ENCODE data around the gene RNF126. TPM values are rescaled to one million over a fixed set of nuclear protein-coding genes. Genes with fewer than 3 reads are reported as not detected.
A peak's percentile ranks its signal among the peaks of the same experiment; 100 is the strongest.
"Not testable (repeated sequence)": the region's sequence is repeated elsewhere in the genome, so short reads cannot be mapped to it uniquely, and the experiment has no call there.

The RNF126 gene
- total and polyA plus RNA-seq, 2 donors, result 8.6 to 41.8 TPM

GRCh38 chr19:629515-629914 is 33.5 kb downstream of the RNF126 start:
- DNase-seq (ENCODE audit: extremely low spot score); H3K36me3 ChIP-seq (ENCODE audit: insufficient read depth); H3K4me3 ChIP-seq (ENCODE audit: low read depth, low read length); H3K4me1 ChIP-seq (ENCODE audit: insufficient read depth); H3K27ac ChIP-seq (ENCODE audit: low read depth): not testable (repeated sequence)
- WGBS, result 66% methylated on average over 25 of the region's 25 CpGs

GRCh38 chr19:628168-628567 is 34.8 kb downstream of the RNF126 start:
- H3K27ac ChIP-seq (ENCODE audit: low read depth), result no peak overlapping the region
- H3K36me3 ChIP-seq (ENCODE audit: insufficient read depth), result no peaks in the 10 kb centered on the region
- DNase-seq (ENCODE audit: extremely low spot score), result no peak
- no peaks in the 10 kb centered on the region for H3K4me1 ChIP-seq (ENCODE audit: insufficient read depth)
- 88% methylated on average over 19 of the region's 19 CpGs for WGBS
- no peak overlapping the region for H3K4me3 ChIP-seq (ENCODE audit: low read depth, low read length)

- not testable (repeated sequence) for DNase-seq (ENCODE audit: extremely low spot score); H3K4me1 ChIP-seq (ENCODE audit: insufficient read depth); H3K27ac ChIP-seq (ENCODE audit: low read depth); H3K36me3 ChIP-seq (ENCODE audit: insufficient read depth); H3K4me3 ChIP-seq (ENCODE audit: low read depth, low read length)
- 91% methylated on average over 7 of the region's 7 CpGs for WGBS
Observed at GRCh38 chr19:626566-626965, 36.4 kb downstream of the RNF126 start.

GRCh38 chr19:625257-625656 is 37.8 kb downstream of the RNF126 start:
- no peaks in the 10 kb centered on the region for H3K36me3 ChIP-seq (ENCODE audit: insufficient read depth)
- DNase-seq (ENCODE audit: extremely low spot score), result no peak
- no peaks in the 10 kb centered on the region for H3K4me1 ChIP-seq (ENCODE audit: insufficient read depth)
- 90% methylated on average over 5 of the region's 5 CpGs for WGBS
- H3K27ac ChIP-seq (ENCODE audit: low read depth), result no peak overlapping the region
- H3K4me3 ChIP-seq (ENCODE audit: low read depth, low read length), result no peak overlapping the region

- no peaks in the 10 kb centered on the region for H3K4me1 ChIP-seq (ENCODE audit: insufficient read depth)
- no peak overlapping the region for H3K4me3 ChIP-seq (ENCODE audit: low read depth, low read length)
- DNase-seq (ENCODE audit: extremely low spot score), result no peak
- peak overlapping the region; percentile 46 for H3K27ac ChIP-seq (ENCODE audit: low read depth)
- WGBS, result 89% methylated on average over 24 of the region's 24 CpGs
- H3K36me3 ChIP-seq (ENCODE audit: insufficient read depth), result no peaks in the 10 kb centered on the region
Observed at GRCh38 chr19:624433-625109, 38.4 kb downstream of the RNF126 start.

GRCh38 chr19:623974-624373 is 39.0 kb downstream of the RNF126 start:
- 71% methylated on average over 24 of the region's 24 CpGs for WGBS
- H3K36me3 ChIP-seq (ENCODE audit: insufficient read depth), result no peaks in the 10 kb centered on the region
- no peak for DNase-seq (ENCODE audit: extremely low spot score)
- no peak overlapping the region for H3K4me3 ChIP-seq (ENCODE audit: low read depth, low read length)
- H3K4me1 ChIP-seq (ENCODE audit: insufficient read depth), result no peaks in the 10 kb centered on the region
- no peak overlapping the region for H3K27ac ChIP-seq (ENCODE audit: low read depth)

GRCh38 chr19:623175-623916 is 39.7 kb downstream of the RNF126 start:
- 92% methylated on average over 44 of the region's 44 CpGs for WGBS
- no peak for DNase-seq (ENCODE audit: extremely low spot score)
- Histone ChIP-seq H3K36me3 (ENCODE audit: insufficient read depth) (no peaks in the 10 kb centered on the region), H3K27ac (ENCODE audit: low read depth) (no peak overlapping the region), H3K4me3 (ENCODE audit: low read depth, low read length) (no peak overlapping the region), H3K4me1 (ENCODE audit: insufficient read depth) (no peaks in the 10 kb centered on the region)

- no peak overlapping the region for H3K27ac ChIP-seq (ENCODE audit: low read depth)
- H3K36me3 ChIP-seq (ENCODE audit: insufficient read depth), result no peaks in the 10 kb centered on the region
- WGBS, result 95% methylated on average over 37 of the region's 37 CpGs
- H3K4me1 ChIP-seq (ENCODE audit: insufficient read depth), result no peaks in the 10 kb centered on the region
- H3K4me3 ChIP-seq (ENCODE audit: low read depth, low read length), result no peak overlapping the region
- no peak for DNase-seq (ENCODE audit: extremely low spot score)
Observed at GRCh38 chr19:622666-623065, 40.3 kb downstream of the RNF126 start.

GRCh38 chr19:621819-622218 is 41.2 kb downstream of the RNF126 start:
- Histone ChIP-seq H3K27ac (ENCODE audit: low read depth) (no peak overlapping the region), H3K4me1 (ENCODE audit: insufficient read depth) (no peaks in the 10 kb centered on the region), H3K36me3 (ENCODE audit: insufficient read depth) (no peaks in the 10 kb centered on the region), H3K4me3 (ENCODE audit: low read depth, low read length) (no peak overlapping the region)
- DNase-seq (ENCODE audit: extremely low spot score), result no peak
- WGBS, result 91% methylated on average over 24 of the region's 24 CpGs

- 97% methylated on average over 48 of the region's 48 CpGs for WGBS
Observed at GRCh38 chr19:621191-621590, 41.8 kb downstream of the RNF126 start.

GRCh38 chr19:620166-620862 is 42.7 kb downstream of the RNF126 start:
- H3K36me3 ChIP-seq (ENCODE audit: insufficient read depth), result no peaks in the 10 kb centered on the region
- 94% methylated on average over 51 of the region's 51 CpGs for WGBS
- no peaks in the 10 kb centered on the region for H3K4me1 ChIP-seq (ENCODE audit: insufficient read depth)
- DNase-seq (ENCODE audit: extremely low spot score), result no peak
- no peak overlapping the region for H3K27ac ChIP-seq (ENCODE audit: low read depth)
- no peak overlapping the region for H3K4me3 ChIP-seq (ENCODE audit: low read depth, low read length)

More at GRCh38 chr19:621191-621590, 41.8 kb downstream of the RNF126 start:
- not testable (repeated sequence) for DNase-seq (ENCODE audit: extremely low spot score); H3K27ac ChIP-seq (ENCODE audit: low read depth); H3K36me3 ChIP-seq (ENCODE audit: insufficient read depth); H3K4me3 ChIP-seq (ENCODE audit: low read depth, low read length); H3K4me1 ChIP-seq (ENCODE audit: insufficient read depth)

- Histone ChIP-seq H3K36me3 (ENCODE audit: insufficient read depth) (no peaks in the 10 kb centered on the region), H3K4me1 (ENCODE audit: insufficient read depth) (no peaks in the 10 kb centered on the region), H3K4me3 (ENCODE audit: low read depth, low read length) (no peak overlapping the region), H3K27ac (ENCODE audit: low read depth) (no peak overlapping the region)
- WGBS, result 93% methylated on average over 47 of the region's 47 CpGs
- no peak for DNase-seq (ENCODE audit: extremely low spot score)
Observed at GRCh38 chr19:619286-620002, 43.6 kb downstream of the RNF126 start.

- no peaks in the 10 kb centered on the region for H3K36me3 ChIP-seq (ENCODE audit: insufficient read depth)
- no peak for DNase-seq (ENCODE audit: extremely low spot score)
- 94% methylated on average over 27 of the region's 27 CpGs for WGBS
Observed at GRCh38 chr19:618674-619285, 44.2 kb downstream of the RNF126 start.

More at GRCh38 chr19:618674-619285, 44.2 kb downstream of the RNF126 start:
- no peak overlapping the region for H3K27ac ChIP-seq (ENCODE audit: low read depth)
- H3K4me1 ChIP-seq (ENCODE audit: insufficient read depth), result no peaks in the 10 kb centered on the region
- no peak overlapping the region for H3K4me3 ChIP-seq (ENCODE audit: low read depth, low read length)

All from urinary bladder (tissue), 4 donors.